Measurements from ENCODE around the gene EDNRA.

DNA sequence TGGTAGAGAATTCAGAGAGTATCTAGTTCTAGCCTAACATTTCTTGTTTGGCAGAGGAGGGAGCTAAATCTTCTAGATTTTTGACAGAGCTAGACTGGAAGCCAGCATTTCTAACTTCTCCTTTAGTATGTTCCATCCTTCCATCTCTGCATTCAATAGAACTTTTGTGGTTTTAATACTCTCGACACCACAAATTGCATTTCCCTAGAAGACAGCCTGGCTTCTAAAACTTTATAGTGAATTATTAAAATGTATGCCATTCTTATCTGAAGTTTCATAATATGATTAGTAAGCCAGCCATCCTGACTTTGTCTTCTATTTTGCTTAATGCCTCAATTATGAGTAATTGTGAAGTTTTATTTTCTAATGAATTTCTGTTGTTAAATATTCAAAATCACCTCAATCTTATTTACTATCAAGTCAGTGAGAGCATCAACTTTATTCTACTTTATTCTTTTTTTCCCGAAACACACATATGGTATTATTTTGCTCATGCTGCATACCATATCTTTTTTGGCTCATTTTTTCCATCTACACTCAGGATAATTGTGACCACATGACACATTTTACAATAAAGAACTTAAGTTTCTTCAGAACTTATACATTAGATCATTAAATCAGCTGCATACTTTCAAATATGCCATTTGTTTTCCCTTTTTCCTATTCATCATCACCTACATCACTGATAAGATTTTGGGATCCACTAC is 30.2 kb downstream of the EDNRA start:
- TF ChIP-seq, protein P1, sequence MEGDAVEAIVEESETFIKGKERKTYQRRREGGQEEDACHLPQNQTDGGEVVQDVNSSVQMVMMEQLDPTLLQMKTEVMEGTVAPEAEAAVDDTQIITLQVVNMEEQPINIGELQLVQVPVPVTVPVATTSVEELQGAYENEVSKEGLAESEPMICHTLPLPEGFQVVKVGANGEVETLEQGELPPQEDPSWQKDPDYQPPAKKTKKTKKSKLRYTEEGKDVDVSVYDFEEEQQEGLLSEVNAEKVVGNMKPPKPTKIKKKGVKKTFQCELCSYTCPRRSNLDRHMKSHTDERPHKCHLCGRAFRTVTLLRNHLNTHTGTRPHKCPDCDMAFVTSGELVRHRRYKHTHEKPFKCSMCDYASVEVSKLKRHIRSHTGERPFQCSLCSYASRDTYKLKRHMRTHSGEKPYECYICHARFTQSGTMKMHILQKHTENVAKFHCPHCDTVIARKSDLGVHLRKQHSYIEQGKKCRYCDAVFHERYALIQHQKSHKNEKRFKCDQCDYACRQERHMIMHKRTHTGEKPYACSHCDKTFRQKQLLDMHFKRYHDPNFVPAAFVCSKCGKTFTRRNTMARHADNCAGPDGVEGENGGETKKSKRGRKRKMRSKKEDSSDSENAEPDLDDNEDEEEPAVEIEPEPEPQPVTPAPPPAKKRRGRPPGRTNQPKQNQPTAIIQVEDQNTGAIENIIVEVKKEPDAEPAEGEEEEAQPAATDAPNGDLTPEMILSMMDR (IDR thresholded peaks at IDR 0.05): no peak
- no peak for TF ChIP-seq POLR2A (IDR thresholded peaks at IDR 0.05)
